Skeletal muscle cell (primary cell): ENCODE results near the gene CDCP2.
A peak's percentile ranks its signal among the peaks of the same experiment; 100 is the strongest.
"Not testable (repeated sequence)": the region's sequence is repeated elsewhere in the genome, so short reads cannot be mapped to it uniquely, and the experiment has no call there.

ENCODE experiments used
- DNase-seq: peaks from one replicate; pipeline ENCODE4 v3.0.0-alpha.2; 2010; ENCODE audit warnings: low read depth
- H3K4me3 ChIP-seq: 2 replicates; pipeline ENCODE4 v1.5.1; 2011; ENCODE audit warnings: low read depth, mild to moderate bottlenecking, control low read depth, low read length, moderate library complexity

Gene CDCP2

DNA sequence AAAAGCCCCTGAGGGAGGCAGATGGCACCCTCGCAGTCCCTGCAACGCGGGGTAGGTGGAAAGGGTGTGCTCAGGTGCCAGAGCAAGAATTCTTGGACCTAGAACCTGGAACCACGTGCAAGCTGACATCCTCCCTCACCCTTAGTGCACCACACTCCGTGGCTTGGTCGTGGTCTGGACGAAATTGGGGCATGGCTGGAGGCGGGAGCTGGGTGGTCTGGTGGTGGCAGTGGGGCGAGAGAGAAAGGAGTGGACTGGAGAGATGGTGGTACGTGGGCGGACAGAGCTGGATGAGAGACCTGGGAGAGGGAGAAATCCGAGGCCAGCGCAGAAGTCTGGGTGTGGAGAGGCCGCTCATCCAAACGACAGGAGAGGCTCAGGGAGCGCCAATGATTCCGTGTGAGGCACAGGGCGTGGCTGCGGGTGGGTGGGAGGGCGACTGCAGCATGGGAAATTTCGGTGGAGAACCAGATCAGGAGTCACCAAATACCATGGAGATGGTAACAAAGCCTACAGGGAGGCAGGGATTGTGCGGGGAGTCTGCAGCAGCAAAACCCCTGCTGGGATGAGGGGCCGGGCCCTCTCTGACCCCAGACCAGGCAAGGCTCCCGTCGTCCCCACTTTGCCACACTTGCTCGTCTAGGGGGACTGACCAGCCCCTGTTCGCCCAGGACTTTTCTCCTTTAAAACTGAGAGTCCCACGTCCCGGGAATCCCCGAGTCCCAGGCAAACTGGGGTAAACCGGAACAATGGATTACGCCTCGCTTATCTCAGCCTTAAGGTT is 31.9 kb downstream of the CDCP2 start:
- DNase-seq = no peak
- no peak overlapping the region for H3K4me3 ChIP-seq

- no peak for DNase-seq
Measured at GRCh38 chr1:54120018-54120697, 32.6 kb downstream of the CDCP2 start.

DNA sequence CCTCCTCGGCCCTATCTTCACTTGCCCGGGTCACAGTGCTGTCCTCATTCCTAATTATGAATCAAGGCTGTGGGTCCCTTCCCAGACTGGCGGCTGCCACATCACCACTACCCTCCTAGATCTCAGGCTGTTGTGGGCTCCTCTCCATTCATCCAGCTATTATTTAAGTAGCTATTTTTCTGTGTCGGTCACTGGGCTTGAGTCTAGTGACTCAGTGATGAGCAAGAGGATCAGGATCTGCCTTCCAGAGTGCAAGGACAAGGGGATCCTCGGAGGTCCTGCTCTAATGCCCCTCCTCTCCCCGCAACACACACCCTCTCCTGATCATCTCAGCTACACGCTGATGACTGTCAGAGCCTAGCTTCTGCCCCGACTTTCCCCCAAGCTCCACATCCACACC is 34.1 kb downstream of the CDCP2 start:
- no peak overlapping the region for H3K4me3 ChIP-seq
- DNase-seq = peak; percentile 61

More at GRCh38 chr1:54120018-54120697, 32.6 kb downstream of the CDCP2 start:
- H3K4me3 ChIP-seq = no peak overlapping the region

DNA sequence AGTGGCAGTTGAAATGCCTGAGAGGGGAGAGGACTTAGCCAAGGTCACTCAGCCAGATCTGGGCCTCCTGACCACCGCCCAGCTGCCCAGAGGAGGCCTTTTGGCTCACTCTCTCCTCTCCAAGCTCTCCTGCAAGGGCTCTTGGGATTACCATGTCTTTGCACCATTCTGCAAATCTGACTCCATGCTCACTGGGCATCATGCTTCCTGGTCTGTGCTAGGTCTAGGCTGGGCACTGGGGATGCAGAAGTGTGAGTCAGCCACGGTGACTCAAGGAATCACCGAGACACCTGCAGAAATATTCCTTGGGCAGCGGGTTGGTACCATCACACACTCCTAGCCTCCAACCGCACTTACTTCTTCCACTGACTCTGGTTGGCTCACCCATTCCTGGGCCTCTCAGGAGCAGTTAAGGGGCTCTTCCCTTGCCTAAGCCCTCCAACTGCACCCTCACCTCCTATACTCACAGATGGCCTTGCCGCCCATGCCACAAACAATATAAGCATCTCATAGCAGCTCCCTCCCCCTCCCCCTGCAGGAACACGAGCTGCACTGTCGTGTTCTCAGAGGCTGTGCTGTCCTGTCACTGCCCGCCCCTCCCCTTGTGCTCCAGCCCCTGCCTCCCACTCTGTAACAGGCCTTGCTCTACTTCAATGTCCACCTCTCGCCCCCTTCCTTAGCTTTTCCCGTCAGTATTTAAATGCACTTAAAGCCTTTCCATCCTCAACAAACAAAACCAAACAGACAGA is 34.8 kb downstream of the CDCP2 start:
- H3K4me3 ChIP-seq = no peak overlapping the region
- DNase-seq = no peak

- H3K4me3 ChIP-seq = no peak overlapping the region
- no peak for DNase-seq
Measured at GRCh38 chr1:54115520-54115919, 37.3 kb downstream of the CDCP2 start.

DNA sequence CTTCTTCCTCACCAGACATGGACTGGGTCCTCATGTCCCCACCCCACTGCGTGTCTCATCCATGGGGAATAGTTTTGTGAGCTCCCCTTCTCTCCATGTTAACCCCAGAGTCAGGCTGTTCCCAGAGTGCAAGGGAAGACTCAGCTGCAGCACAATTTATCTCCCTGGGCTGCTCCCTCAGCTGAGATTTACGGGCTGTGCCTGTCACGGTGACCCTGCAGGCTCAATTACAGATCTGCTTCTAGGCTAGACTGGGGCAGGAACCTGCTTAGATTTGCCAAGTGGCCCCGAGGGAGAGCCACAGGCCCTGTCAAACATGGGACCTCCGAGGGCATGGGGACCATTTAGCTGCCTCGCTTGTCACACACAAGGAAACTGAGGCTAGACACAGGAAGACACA is 37.8 kb downstream of the CDCP2 start:
- H3K4me3 ChIP-seq = no peak overlapping the region
- no peak for DNase-seq

DNA sequence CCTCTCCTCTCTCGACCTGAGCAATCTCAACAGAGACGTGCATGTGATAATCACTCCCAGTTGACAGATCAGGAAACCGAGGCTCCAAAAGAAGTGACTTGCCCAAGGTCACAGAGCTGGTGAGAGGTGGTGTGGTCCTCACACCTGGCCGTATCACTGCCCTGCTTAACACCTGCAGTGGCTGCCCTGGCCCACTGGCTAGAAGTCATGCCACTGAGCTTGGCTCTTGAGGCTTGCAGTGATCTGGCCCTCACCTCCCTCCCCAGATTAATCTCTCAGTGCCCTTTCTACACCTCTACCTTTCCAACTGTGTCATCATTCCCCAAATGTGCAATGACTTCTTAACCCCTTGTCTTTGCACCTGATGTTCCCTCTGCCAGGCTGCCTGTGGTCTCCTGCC is 38.8 kb downstream of the CDCP2 start:
- H3K4me3 ChIP-seq = no peak overlapping the region
- no peak for DNase-seq

DNA sequence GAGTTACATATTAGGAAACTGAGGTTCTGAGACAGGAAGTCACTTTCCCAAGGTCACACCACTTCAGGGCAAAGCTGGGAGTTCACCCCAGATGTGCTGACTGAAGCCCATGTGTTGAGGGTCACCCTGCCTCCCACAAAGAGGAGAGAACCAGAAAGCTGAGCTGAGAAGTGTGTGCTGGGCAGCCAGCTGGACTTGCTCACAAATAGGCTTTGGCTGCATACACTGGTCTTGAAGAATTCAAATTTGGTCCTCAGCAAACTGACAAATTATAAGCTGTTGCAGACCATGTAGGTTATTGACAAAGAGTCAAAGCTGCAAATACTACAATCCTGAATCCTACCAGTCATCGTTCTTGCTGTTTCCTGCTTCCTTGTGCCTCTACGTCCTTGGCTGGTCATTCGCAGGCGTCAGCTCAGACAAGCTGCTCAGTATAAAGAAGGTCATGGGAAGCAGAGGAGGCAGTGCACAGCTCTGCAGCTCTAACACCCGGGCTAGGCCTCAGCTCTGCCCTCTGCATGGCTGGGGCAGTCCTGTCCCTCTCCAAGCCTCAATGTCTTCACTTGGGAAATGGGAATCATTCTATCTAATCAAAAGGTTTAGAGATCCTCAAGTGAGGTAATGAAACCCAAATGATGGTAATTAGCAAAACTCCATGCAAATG is 40.0 kb downstream of the CDCP2 start:
- DNase-seq = no peak

DNA sequence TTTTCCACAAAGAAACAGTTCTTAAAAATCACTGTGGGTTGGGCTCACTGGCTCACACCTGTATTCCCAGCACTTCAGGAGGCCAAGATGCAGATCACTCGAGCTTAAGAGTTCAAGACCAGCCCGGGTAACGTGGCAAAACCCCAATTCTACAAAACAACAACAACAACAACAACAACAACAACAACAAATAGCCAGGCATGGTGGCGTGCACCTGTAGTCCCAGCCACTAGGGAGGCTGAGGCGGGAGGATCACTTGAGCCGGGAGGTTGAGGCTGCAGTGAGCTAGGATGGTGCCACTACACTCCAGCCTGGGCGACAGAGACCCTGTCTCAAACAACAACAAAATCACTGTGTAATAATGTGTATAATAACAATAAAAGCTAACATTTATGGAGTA is 40.8 kb downstream of the CDCP2 start:
- no peak overlapping the region for H3K4me3 ChIP-seq
- no peak for DNase-seq

More for the DNA sequence above, 40.0 kb downstream of the CDCP2 start:
- H3K4me3 ChIP-seq = no peak overlapping the region

- H3K4me3 ChIP-seq = no peak overlapping the region
- no peak for DNase-seq
Measured at GRCh38 chr1:54111624-54112023, 41.2 kb downstream of the CDCP2 start.

- no peak for DNase-seq
- H3K4me3 ChIP-seq = no peak overlapping the region
Measured at GRCh38 chr1:54110996-54111395, 41.8 kb downstream of the CDCP2 start.

DNA sequence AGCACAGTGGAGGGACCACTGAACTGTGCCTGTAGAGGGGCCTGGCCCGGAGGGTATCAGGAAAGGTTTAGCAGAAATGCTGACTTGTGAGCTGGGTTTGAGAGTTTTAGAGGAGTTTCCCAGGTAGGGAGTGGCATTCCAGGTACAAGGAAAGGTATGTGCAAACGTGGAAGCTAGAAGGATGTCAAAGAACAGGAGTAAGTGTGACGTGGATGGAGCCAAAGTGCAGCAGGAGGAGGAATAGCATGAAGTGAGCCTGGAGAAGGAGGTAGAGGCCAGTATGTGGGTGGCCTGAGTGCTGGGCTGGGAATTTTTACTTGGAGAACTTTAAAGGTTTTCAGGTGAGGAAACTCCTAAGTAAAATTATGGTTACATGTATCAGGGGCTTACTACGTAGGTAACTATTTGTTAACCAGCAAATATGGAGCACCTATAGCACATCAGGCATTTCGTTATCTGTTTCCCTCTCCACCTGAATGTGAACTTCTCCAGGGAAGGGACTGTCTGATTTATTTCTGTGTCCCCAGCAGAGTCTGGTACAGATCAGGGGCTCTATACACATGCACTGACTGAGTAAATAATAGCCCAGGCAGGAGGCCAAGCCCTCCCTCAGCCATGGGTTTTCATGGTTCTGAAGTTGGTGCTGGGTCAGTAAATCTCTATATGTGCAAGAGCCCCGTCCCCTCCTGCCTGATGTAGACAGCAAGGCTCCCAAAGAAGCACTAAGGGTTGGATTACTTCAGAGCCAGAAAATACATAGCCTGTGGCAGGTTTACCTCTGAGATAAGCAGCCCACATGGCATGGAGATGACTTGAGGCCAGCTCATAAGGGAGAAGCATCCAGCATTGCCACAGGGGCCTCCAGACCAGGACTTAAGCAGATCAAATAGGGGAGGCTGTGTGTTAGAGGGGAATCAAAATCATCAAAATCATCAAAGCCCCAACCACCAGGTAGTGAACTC is 43.4 kb downstream of the CDCP2 start:
- no peak for DNase-seq
- H3K4me3 ChIP-seq = no peak overlapping the region

DNA sequence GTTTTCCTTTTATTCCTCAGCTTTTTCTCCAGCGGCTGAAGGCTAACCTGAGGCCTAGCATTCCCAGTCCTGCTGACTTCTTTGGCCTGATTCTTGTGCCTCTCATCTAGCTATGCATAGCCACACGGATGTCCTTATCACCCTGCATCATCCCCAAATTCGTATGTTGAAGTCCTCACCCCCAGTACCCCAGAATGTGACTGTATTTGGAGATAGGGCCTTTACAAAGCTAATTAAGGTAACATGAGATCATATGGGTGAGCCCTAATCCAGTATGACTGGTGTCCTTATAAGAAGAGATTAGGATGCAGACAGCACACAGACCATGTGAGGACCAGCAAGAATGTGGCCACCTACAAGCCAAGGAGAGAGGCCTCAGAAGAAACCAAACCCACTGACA is 44.6 kb downstream of the CDCP2 start:
- H3K4me3 ChIP-seq = no peak overlapping the region
- no peak for DNase-seq

DNA sequence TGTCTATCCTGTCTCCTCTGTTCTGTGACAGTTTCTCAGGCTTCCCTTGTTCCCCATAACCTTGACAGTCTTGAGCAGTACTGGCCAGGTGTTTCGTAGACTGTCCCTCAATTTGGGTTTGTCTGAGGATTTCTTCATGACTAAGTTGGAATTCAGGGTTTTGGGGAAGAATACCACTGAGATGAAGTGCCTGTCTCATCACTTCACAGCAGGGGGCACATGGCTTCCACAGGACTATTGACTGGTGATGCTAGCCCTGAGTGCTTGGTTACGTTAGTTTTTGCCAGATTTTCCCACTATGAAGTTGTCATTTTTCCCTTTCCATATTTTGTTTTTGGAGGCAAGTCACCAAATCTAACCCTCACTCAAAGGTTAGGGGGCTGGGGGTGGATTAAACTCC is 45.7 kb downstream of the CDCP2 start:
- DNase-seq = no peak
- H3K4me3 ChIP-seq = no peak overlapping the region

GRCh38 chr1:54105736-54106269 is 47.0 kb downstream of the CDCP2 start:
- peak; percentile 8 for DNase-seq
- no peak overlapping the region for H3K4me3 ChIP-seq

DNA sequence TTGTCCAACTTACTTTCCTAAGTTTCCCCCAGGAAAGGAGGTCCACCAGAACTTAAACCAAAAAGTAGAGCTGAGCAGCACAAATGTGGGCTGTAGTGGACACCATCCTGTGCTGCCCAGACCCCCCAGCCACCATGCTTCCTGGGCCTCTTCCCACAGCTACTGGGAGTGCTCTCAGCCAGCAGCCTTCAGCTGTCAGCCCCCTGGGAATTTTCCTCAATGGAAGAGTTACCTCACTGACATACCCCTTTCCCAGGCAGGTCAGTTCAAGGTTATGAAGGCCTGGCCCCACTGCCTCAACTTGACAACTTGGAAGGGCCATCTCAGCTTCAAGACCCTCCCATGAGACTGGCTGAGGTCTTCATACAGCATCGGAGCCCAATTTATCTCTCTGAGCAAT is 47.7 kb downstream of the CDCP2 start:
- H3K4me3 ChIP-seq = no peak overlapping the region
- DNase-seq = no peak

DNA sequence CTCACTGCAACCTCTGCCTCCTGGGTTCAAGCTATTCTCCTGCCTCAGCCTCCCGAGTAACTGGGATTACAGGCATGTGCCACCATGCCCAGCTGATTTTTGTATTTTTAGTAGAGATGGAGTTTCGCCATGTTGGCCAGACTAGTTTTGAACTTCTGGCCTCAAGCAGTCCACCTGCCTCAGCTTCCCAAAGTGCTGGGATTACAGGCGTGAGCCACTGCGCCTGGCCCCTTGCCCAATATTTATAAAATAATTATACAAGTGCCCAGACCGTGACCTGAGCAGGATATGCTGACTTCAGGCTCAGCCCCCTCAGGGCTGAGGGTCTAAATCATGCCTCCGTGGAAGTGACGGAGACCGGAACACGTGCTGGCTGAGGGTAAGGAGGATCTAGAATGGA is 48.2 kb downstream of the CDCP2 start:
- H3K4me3 ChIP-seq, DNase-seq: not testable (repeated sequence)

DNA sequence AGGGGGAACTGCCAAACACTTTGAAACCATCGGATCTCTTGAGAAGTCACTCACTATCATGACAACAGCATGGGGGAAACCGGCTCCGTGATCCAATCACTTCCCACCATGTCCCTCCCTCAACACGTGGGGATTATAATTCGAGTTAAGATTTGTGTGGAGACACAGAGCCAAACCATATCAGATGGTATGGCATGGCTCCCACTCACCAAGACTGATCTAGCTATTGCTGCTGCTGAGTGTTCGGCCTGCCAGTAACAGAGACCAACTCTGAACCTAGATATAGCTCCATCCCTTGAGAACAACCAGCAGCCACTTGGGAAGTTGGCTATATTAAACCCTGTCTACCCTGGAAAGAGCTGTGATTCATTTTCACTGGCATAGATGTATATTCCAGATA is 49.4 kb downstream of the CDCP2 start:
- DNase-seq = no peak
- no peak overlapping the region for H3K4me3 ChIP-seq

DNA sequence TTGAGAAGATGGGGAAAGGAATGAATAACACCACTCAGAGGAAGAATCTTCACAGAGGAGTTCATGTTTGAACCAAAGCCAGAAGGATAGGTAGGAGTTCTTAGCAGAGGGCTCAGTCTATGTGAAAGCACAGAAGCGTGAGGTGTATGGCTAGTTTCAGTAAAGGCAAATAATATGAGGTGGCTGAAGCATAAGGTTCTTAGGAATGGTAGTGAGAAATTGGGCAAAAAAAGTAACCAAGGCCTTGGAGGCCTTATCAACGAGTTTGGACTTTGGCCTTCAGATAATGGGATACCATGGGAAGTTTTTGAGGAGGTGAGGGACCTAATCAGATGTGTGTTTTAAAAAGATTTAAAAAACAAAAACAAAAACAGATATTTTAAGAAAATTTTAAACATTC is 52.3 kb downstream of the CDCP2 start:
- no peak for DNase-seq
- no peak overlapping the region for H3K4me3 ChIP-seq
